Ovary (tissue), 9 donors: ENCODE measurements around the gene RRAD. TPM values are rescaled to one million over a fixed set of nuclear protein-coding genes. Genes with fewer than 3 reads are reported as not detected.

Source experiments
- DNase-seq, 5 donors: peaks; one replicate each; pipeline ENCODE4 v3.0.0-alpha.2; 2019 to 2020
- H3K27ac ChIP-seq, 2 donors: fragments of 200-600 bp; one replicate each; pipeline versions ENCODE4 v1.5.1 to v1.8.0; 2019 to 2022
- H3K27me3 ChIP-seq: fragments of 200-600 bp; one replicate; pipeline ENCODE4 v1.8.0; 2022
- H3K36me3 ChIP-seq: fragments of 200-600 bp; sonication (generic); one replicate; pipeline ENCODE4 v1.5.1; 2019
- H3K4me1 ChIP-seq: one replicate; pipeline ENCODE4 v1.8.1; 2013; ENCODE audit warnings: mild to moderate bottlenecking, moderate library complexity; ENCODE audit not compliant: insufficient read depth
- H3K4me3 ChIP-seq: fragments of 200-600 bp; sonication (generic); one replicate; pipeline ENCODE4 v1.5.1; 2017
- H3K9me3 ChIP-seq, 2 donors: fragments of 200-600 bp in 1 of 2; sonication (generic) in 1 of 2; one replicate each; pipeline versions ENCODE4 v1.5.1 to v1.8.1; 2013 to 2019; ENCODE audit warnings: mild to moderate bottlenecking in 1 of 2, moderate library complexity in 1 of 2
- EP300 ChIP-seq: sonication (generic); formaldehyde crosslinking; IDR thresholded peaks from one replicate; pipeline ENCODE4 v1.6.1; 2017; ENCODE audit warnings: antibody characterized with exemption
- POLR2A ChIP-seq: fragments of 450-650 bp; IDR thresholded peaks from one replicate; pipeline ENCODE4 v1.6.1; 2017; ENCODE audit warnings: antibody characterized with exemption, mild to moderate bottlenecking, moderate library complexity
- WGBS, 3 donors: extraction: QIAGEN DNeasy Blood & Tissue Kit in 1 of 3; methylation state at CpG; one replicate each; pipeline versions ENCODE4 v1.1.5 to v1.1.7; 2013 to 2017; 5-methylcytosine and 5-hydroxymethylcytosine counted together
- intact Hi-C, 4 donors: fragments of 100-400 bp; cut with DNase I; formaldehyde crosslinking; loops; one replicate each; pipeline versions ENCODE4 v1.11.0 to v1.15.1; 2022 to 2023
- polyA plus RNA-seq, 2 donors: library from polyadenylated mRNA; stranded (reverse); fragments of 200-250 nt in 1 of 2; fragments of 350-450 nt in 1 of 2; fragmentation: Illumina TruSeq in 1 of 2; extraction: RNeasy Lipid Tissue Mini Kit (QIAGEN cat#74804) in 1 of 2; gene quantifications; one replicate each; pipeline ENCODE4 v1.2.3, GENCODE V29; 2013 to 2014
- total RNA-seq, 7 donors: library from RNA; depleted of rRNA in 2 of 7; stranded (reverse); fragments of >200 nt in 2 of 7; fragmentation: NEBNext Ultra II Directional in 3 of 7; extraction: Animal tissue kit (Norgen Biotek cat#: 25700) in 3 of 7; gene quantifications; one replicate each; pipeline versions ENCODE4 v1.1.0 to v1.2.4, GENCODE V29; 2016 to 2023
- TF ChIP-seq, protein P1 (sequence below), 3 donors: fragments of 450-650 bp in 2 of 3; fragments of 200-600 bp in 1 of 3; IDR thresholded peaks; one replicate each; pipeline versions ENCODE4 v1.5.1 to v1.8.0; 2016 to 2022; ENCODE audit warnings: antibody characterized with exemption in 3 of 3, mild to moderate bottlenecking in 1 of 3
- donor health status: DM: no; HTN: no; CAD: no; lungs with moderate emphysema.
- donor health status: DM: no; HTN: no; CAD: no.
- donor health status: Bipolar disorder and iron deficiency.
- donor health status: DM: yes; HTN: yes; CAD: no.
- donor health status: DM: no; HTN: no; CAD: no.
- donor health status: DM: yes; HTN: yes; CAD: no.

RRAD gene
- total and polyA plus RNA-seq, 9 donors, result 2.3 to 43.1 (median 12.1) TPM

DNA sequence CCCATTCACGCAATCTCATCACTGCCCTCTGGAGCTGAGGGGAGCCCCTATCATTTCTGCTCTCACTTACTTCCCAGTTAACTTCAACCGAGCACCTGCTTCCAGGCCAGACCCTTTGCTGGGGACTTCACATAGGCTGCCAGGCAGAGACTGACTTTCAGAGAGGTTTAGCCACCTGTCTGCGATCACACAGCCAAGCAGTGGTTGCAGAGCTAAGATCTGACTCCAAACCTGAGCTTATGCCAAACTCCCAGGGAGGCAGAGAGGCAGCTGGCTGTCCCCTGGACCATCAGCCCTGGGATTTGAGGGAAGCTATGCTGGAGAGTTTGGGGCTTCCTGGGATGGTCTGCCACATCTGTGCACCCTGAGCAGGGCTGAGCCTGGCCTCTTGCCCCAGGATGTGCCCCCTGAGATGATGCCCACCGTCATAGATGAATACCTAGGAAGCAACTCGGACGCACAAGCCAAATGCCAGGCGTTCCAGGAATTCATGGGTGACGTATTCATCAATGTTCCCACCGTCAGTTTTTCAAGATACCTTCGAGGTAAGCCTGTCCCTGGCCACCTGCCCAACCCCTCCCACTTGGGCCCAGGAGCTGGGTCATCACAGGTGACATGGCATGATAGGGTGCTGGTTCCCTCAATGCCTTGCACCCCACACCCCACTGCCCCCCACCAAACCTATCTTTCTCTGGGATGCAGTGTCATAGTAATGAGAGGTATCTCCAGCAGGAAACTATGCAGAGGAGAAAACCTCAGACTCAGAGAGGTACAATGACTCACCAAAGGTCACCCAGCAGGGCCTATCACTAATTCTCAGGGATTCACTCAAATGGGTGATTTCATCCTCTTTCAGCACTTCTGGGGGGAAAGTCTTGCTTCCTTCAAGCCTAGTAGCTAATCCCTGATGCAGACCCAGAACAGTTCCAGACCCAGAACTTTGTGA, 45.7 kb upstream of the RRAD start:
- Histone ChIP-seq H3K4me1 (no peaks in the 10 kb centered on the region), H3K9me3 (no peaks in the 10 kb centered on the region), H3K4me3 (no peak overlapping the region), H3K36me3 (no peaks in the 10 kb centered on the region), H3K27me3 (no peaks in the 10 kb centered on the region), H3K27ac (no peak overlapping the region)
- no peak for DNase-seq
- 69 to 76% (median 73%) methylated on average over 10 of the region's 10 CpGs for WGBS, 3 donors
- intact Hi-C loops, result loop anchor here in 1 of 4 donors (10.0 kb wide), 1 partner anchor 214 kb away; the partner anchor contains the start of gene MATCAP1
- TF ChIP-seq, protein P1, sequence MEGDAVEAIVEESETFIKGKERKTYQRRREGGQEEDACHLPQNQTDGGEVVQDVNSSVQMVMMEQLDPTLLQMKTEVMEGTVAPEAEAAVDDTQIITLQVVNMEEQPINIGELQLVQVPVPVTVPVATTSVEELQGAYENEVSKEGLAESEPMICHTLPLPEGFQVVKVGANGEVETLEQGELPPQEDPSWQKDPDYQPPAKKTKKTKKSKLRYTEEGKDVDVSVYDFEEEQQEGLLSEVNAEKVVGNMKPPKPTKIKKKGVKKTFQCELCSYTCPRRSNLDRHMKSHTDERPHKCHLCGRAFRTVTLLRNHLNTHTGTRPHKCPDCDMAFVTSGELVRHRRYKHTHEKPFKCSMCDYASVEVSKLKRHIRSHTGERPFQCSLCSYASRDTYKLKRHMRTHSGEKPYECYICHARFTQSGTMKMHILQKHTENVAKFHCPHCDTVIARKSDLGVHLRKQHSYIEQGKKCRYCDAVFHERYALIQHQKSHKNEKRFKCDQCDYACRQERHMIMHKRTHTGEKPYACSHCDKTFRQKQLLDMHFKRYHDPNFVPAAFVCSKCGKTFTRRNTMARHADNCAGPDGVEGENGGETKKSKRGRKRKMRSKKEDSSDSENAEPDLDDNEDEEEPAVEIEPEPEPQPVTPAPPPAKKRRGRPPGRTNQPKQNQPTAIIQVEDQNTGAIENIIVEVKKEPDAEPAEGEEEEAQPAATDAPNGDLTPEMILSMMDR (IDR thresholded peaks at IDR 0.05), result no peak
- no peak for TF ChIP-seq EP300
- no peak for TF ChIP-seq POLR2A

DNA sequence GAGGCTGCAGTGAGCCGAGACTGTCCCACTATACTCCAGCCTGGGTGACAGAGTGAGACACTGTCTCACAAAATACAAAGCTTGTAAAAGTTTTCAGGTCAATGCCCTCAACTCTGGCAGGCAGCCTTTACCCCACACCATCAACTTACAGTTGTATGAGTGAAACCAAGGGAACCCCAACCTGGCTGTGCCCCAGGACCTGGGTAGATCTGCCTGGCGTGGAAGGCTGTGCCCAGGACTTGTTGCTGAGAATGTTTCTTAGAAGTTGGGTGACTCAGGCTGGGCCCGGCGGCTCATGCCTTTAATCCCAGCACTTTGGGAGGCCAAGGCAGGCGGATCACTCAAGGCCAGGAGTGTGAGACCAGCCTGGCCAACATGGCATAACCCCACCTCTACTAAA, 43.5 kb upstream of the RRAD start:
- Histone ChIP-seq H3K9me3 (no peaks in the 10 kb centered on the region), H3K4me3 (no peak overlapping the region), H3K27ac (no peak overlapping the region), H3K27me3 (no peaks in the 10 kb centered on the region), H3K36me3 (no peaks in the 10 kb centered on the region), H3K4me1 (no peaks in the 10 kb centered on the region)
- WGBS, 3 donors, result 85 to 91% (median 86%) methylated on average over 5 of the region's 5 CpGs
- no peak for DNase-seq
- intact Hi-C loops, result loop anchor here in 1 of 4 donors (10.0 kb wide), 1 partner anchor 426 kb away; the partner anchor contains the start of gene TPPP3
- TF ChIP-seq POLR2A (no peak), EP300 (no peak)
- TF ChIP-seq, protein P1 (IDR thresholded peaks at IDR 0.05), result no peak

DNA sequence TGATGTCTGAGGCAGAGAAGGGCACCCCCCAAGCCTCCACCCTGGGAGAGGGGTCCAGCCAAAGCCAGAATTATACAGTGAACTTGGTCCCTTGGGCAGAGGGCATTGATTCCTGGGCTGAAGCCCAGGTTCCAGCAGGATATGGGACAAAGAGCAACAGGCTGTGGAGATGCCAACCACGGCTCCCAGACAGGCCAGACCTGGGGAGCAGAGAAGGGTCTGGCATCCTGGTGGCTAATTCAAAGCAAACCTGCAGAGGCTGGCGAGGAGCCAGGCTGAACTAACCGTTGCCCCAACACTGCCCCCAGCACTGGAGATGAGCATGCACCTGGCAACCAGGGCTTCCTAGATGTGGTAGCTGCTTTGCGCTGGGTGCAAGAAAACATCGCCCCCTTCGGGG, 38.7 kb upstream of the RRAD start:
- DNase-seq, result no peak
- Histone ChIP-seq H3K4me1 (no peaks in the 10 kb centered on the region), H3K4me3 (no peak overlapping the region), H3K27ac (no peak overlapping the region), H3K36me3 (no peaks in the 10 kb centered on the region), H3K27me3 (no peaks in the 10 kb centered on the region), H3K9me3 (no peaks in the 10 kb centered on the region)
- TF ChIP-seq, protein P1 (IDR thresholded peaks at IDR 0.05), result no peak
- TF ChIP-seq POLR2A (no peak), EP300 (no peak)
- intact Hi-C loops, result loop anchor here in 1 of 4 donors (5.0 to 10.0 kb wide), 2 partner anchors 193 to 431 kb away; partner anchors contain the start of genes FBXL8, TPPP3 and TRADD
- 61 to 71% (median 71%) methylated on average over 6 of the region's 6 CpGs for WGBS, 3 donors

DNA sequence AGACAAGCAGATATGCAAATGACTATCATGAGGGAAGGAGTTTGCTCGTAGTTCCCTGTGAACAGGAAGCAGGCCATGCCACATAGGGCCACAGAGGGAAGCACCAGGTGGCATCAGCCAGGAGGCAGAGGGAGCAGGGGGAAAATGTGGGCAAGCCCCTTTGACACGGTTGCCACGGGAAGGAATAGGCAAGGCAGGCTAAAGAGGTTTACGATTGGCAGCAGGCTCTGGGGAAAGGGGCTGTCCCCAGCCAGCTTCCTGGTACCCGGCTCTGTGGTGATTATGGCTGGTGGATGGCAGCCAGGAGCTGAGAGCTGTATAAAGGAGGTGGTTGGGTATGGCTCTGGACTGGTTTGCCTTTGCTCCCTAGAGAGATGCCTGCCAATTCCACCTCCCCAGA, 36.6 kb upstream of the RRAD start:
- H3K27ac ChIP-seq, result no peak overlapping the region
- WGBS, 3 donors, result 67 to 73% (median 70%) methylated on average over 5 of the region's 5 CpGs
- H3K4me3 ChIP-seq, result no peak overlapping the region
- H3K9me3 ChIP-seq, result no peaks in the 10 kb centered on the region
- H3K27me3 ChIP-seq, result no peaks in the 10 kb centered on the region
- no peaks in the 10 kb centered on the region for H3K36me3 ChIP-seq
- intact Hi-C loops, result loop anchor here in 1 of 4 donors (5.0 to 10.0 kb wide), 2 partner anchors 195 to 433 kb away; partner anchors contain the start of genes FBXL8, TPPP3 and TRADD
- DNase-seq, result no peak
- no peaks in the 10 kb centered on the region for H3K4me1 ChIP-seq
- TF ChIP-seq, protein P1 (IDR thresholded peaks at IDR 0.05), result no peak
- no peak for TF ChIP-seq EP300
- TF ChIP-seq POLR2A, result no peak
